Transverse colon (tissue), 4 donors: ENCODE measurements around the gene LCP2.

Experiments used
- EP300 ChIP-seq: sonication (generic); formaldehyde crosslinking; IDR thresholded peaks from one replicate; pipeline ENCODE4 v1.6.1; 2017; ENCODE audit warnings: antibody characterized with exemption, low read depth
- POLR2A ChIP-seq: fragments of 450-650 bp; IDR thresholded peaks from one replicate; pipeline ENCODE4 v1.6.1; 2016; ENCODE audit warnings: antibody characterized with exemption, mild to moderate bottlenecking, moderate library complexity
- POLR2AphosphoS5 ChIP-seq, 3 donors: sonication (generic); formaldehyde crosslinking; IDR thresholded peaks; one replicate each; pipeline ENCODE4 v1.6.1; 2016; ENCODE audit warnings: antibody characterized with exemption in 3 of 3
- TF ChIP-seq, protein P1 (sequence below), 5 experiments: fragments of 200-600 bp in 3 of 5; fragments of 450-650 bp in 2 of 5; sonication (generic) in 3 of 5; IDR thresholded peaks; 1 replicate in 2 of 5; 2 replicates in 3 of 5; pipeline ENCODE4 v1.5.1; 2016 to 2017; ENCODE audit warnings: antibody characterized with exemption in 5 of 5, inconsistent platforms in 3 of 5, mild to moderate bottlenecking in 2 of 5, moderate library complexity in 1 of 5

DNA sequence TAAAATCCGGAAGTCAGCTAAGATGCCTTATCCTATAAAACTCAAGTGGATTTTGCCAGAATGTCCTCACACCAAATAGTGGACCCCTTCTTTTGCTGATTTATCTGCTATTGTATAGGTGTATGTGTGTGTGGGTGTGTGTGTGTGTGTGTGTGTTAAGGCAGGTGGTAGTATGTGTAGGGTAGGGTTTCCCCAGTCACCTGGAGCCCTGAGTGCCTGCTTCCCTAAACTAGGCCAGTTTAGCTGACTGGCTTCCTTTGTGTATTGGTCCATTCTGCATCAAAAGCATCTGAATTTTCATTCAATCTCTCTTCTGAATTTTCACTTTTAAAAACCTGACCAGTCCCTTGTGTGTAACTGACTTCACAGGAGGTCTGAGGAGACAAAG lies 42.2 kb upstream of the LCP2 start:
- TF ChIP-seq, protein P1, sequence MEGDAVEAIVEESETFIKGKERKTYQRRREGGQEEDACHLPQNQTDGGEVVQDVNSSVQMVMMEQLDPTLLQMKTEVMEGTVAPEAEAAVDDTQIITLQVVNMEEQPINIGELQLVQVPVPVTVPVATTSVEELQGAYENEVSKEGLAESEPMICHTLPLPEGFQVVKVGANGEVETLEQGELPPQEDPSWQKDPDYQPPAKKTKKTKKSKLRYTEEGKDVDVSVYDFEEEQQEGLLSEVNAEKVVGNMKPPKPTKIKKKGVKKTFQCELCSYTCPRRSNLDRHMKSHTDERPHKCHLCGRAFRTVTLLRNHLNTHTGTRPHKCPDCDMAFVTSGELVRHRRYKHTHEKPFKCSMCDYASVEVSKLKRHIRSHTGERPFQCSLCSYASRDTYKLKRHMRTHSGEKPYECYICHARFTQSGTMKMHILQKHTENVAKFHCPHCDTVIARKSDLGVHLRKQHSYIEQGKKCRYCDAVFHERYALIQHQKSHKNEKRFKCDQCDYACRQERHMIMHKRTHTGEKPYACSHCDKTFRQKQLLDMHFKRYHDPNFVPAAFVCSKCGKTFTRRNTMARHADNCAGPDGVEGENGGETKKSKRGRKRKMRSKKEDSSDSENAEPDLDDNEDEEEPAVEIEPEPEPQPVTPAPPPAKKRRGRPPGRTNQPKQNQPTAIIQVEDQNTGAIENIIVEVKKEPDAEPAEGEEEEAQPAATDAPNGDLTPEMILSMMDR (IDR thresholded peaks at IDR 0.05): no peak
- TF ChIP-seq POLR2AphosphoS5 (IDR thresholded peaks at IDR 0.05) (no peak), POLR2A (no peak), EP300 (no peak)
